NCI-H1417 treated with DMSO at 0.1 percent for 48 hours (cell line): ENCODE results near the gene STARD3.

Source experiments
- DNase-seq: peaks from one replicate; lab custom pipeline; 2025; lab: John Stamatoyannopoulos, UW

Gene STARD3

DNA sequence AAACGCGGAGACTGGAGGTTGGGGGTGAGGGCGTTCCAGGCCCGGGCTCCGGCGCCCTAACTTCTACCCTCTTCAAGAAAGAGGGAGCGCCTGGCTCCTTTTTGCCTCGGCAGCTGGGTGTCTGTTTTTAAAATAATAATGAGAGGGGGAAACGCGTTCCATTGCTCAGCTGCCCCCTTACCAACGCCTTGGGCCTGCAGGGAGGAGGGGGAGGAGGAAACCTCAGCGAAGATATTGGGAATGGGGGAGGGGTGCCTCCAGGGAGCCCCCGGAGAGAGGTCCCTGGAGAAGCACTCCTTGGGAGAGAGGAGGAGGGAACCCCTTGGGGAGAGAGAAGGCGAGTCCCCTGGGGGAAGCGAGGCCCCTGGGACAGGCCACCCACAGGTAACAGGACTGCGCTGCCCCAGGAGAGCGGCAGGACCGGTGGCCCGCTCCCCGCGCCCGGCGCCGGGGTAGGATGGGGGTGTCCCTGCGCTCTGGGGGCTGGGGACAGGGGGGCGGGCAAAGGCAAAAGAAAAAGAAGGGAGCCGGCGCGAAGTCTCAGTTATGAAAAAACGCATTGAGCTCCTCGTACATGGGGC is 31.9 kb upstream of the STARD3 start:
- no peak for DNase-seq

DNA sequence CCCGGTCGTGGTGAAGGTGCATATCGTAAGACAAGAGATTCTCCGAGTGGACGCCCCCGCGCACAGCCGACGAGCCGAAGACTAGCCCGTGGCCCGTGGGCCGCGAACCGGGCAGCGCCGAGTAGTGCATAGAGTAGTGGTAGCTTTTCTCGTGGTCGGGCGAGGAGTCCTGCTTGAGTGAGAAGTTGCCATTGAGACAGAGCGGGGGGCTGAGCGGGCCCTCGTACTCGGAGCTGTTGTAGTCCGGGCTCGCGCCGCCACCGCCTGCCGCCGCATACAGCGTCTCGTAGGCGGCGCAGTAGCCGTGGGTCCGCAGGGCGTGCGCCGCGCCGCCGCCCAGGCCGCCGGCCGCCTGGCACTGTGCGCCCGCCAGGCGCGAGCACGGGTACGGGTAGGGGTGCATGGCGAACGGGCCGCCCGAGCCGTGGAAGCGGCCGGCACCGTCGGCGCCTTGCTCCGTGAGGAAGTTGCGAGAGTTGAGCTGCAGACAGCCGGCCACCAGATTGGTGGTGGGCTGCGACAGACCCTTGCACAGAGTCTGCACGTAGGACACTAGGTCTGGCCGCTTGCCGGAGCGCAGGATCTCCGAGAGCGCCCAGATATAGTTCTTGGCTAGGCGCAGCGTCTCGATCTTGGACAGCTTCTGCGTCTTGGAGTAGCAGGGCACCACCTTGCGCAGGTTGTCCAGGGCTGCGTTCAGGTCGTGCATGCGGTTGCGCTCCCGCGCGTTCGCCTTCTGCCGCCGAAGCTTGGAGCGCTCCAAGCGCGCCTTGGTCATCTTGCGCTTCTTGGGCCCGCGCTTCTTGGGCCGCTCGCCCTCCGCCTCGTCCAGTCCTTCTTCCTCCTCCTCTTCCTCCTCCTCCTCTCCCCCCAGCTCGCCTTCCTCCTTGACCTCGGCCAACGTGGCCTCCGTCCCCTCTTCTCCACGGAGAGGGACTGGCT is 31.2 kb upstream of the STARD3 start:
- DNase-seq, result no peak

DNA sequence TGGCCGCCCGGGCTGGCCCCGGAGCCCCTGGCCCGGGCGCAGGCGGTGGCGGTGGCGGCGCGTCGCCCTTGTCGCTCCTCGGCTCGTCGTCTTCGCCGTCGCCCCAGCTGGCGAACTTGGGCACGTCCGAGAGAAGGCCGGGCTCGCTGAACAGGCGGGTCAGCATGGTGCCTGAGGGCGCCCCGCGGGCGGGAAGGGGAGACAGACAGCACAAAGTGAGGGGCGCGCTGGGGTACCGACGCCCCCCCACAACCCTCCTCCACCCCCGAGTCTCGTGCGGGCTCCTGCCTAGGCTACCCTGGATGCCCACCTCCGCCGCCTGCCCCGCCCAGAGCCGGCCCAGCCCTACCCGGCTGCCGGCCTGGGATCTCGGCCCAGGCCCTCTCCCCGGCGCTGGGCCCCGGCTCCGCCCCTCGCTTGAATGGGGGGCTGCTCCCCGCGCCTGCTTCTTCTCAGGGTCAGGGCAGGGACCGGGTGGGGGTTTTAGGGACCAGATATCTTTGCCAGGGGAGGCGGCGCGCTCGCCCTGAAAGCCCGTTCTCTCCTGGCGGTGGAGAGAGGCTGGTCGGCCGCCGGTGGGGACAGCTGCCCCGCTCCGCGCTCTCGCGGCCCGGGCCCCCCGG is 30.4 kb upstream of the STARD3 start:
- DNase-seq, result no peak

DNA sequence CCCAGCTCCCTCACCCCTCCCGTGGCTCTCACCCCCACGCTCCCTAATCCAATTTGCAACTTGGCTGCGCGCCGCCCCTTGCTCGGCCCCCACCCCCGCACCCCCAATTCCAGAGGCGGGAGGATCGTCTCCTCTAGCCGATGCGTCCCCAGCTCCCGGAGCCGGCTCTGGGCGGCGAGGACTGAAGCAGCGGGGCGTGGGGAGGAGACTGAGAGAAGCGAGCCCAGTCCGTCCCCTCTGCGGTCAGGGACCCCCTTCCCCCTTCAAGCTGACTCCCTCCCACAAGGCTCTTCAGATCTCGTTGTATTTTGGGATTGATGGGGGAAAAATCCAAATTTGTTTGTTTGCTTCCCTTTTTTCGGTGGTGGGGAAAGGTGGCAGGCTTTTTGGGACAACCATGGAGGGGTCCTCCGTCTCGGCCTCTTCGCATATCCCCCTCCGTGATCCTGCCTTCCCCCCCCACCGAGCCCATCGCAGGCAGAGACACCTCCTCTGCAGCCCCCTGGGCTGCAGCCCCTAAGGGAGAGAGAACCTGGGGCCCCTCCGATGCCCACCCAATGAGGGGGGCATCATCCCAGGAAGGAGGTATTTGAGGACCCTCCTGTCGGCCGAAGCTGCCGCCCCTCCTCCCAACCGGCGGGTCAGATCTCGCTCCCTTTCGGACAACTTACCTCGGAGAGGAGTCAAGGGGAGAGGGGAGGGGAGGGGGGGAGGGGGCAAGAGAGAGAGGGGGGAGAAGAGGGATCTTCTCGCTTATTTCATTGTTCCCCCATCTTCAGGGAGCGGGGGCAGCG is 29.7 kb upstream of the STARD3 start:
- DNase-seq, result no peak

DNA sequence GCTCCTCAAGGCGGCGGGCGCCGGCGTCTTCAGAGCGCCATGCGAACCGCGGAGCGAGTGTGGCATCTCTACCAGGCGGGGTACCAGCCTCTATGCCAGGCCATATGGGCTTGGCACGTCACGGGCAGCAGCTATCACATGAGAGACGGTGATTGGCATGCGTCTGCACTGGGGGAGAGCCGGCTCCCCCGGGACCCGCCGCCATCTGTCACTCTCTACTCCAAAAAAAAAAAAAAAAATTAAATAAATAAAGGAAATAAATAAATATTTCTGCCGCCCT is 29.2 kb upstream of the STARD3 start, which contains the start of gene NEUROD2:
TSS of gene NEUROD2 (minus strand) at position 70 of the 280 bp plus-strand sequence. CDS start 1,321 bp downstream, outside the sequence.
- no peak for DNase-seq

DNA sequence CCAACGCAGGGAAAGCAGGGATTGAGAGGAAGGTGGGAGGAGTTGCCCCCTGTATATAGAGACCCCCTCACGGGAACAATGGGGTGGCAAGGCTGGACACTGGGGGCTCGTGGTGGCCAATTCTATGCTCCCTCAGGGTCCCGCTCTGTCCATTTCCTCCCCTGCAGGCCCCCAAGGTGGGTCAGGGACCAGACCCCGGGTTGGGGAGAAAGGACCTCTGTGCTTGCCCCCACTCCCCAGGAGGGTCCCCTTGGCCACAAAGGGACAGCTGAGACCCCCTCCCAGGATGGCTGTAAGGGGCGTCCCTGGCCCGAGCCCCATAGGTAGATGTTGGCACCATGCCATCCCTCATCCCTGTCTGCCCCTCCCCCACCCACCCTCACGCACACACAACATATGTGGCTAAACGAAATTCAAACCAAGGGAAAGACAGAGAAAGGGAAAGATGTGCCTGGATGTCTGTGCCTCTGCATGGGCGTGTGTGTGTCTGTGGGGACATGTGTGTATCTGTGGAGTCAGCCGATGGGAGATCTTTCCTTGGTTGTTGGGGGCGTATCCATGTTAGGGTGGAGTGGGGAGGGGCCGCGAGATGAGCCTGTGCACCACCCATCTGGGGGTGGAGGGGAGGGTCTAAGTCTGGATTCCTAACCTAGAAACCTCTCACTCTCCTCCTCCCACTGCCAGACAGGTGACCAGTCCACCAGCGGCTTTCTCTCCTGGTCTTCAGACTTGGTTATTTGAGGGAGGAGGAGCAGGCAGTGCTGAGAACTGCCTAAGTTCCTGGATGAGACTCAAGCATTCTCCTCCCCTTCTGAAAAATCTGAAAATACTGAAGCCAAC is 28.6 kb upstream of the STARD3 start:
- DNase-seq, result no peak

DNA sequence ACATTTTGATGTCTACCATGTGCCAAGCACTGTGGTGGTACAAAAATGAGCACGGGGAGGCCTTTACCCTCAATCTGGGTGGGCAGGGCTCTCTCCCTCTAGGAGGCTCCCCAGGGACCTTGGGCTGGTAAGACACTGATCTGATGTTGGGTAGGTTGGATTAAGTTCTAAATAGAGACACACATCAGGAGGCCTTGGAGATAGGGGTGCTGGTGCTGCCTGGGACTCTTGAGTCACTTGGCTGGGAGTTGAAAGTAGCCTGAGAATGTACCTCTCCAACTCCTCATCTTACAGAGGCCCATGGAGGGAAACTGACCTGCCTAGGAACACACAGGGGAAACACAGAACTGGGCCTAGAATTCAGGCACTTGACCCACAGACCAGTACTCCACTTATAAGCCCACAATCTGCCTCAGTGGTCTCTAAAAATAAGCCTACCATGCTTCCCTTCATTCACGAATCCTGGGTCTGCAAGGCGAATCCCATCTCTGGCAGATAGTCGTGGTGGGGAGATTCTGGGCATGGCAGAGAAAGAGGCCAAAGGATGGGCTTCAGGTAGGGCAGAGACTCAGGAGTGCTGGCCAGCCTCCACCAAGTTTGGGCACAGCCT is 27.4 kb upstream of the STARD3 start:
- DNase-seq, result no peak

DNA sequence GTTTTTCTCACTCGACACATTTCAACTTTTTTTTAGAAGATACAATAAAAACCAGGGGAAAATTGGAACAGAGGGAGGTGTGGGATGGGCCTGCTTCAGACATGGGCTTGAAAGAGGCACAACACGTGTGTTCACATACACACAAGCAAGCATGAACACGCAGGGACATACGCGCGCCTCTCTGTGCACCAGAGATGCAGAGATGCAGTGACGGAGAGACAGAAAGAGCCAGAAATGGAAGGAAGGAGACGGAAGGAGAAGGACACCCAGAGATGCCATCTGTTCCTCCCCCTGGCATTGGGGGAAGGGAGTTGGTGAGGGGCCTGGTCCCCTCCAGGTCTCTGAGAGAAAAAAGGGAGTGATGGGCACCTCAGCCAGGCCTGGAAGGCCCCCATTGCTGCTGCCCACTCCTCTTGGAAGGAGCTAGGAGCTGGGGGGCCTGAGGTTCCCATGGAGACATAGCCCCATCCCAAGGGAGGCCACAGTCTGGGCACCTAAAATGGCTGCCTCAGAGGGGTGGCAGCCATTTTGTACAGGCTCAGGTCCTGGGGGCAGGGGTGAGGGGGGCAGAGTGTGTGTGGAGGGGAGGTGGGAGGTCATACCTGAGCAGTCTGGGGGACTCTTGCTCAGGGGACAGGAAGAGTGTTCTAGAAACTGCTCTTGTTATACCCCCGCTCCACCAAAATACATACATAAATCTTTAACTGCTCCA is 25.4 kb upstream of the STARD3 start:
- no peak for DNase-seq

DNA sequence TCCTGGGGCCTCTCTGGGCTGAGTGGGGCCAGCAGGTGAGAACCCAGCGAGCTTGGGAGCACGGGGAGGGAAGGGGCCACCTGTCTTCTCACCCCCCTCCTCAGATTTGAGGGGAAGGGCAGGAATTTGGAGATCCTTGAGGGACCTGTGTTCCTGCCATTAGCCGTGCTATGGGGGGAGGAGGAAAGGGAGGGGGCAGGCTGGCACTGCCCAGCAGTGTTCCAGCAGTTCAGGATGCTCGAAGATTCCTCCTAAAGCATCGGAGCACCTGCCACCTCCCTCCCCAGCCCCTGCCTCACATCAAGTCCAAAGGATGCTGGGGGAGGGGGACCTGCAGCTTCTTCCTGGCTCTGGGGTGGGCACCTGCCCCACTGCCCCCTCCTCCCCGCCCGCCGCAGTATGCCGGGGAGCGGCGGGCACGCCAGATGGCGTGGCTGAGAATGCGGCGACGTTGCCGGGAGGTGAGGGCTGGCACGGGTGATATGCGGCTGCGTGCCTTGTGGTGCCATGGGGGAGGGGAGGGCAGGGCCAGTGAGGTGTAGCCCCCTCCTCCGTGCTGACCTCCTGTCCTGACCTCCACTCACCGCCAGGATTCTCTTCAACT is 24.6 kb upstream of the STARD3 start:
- DNase-seq, result no peak

DNA sequence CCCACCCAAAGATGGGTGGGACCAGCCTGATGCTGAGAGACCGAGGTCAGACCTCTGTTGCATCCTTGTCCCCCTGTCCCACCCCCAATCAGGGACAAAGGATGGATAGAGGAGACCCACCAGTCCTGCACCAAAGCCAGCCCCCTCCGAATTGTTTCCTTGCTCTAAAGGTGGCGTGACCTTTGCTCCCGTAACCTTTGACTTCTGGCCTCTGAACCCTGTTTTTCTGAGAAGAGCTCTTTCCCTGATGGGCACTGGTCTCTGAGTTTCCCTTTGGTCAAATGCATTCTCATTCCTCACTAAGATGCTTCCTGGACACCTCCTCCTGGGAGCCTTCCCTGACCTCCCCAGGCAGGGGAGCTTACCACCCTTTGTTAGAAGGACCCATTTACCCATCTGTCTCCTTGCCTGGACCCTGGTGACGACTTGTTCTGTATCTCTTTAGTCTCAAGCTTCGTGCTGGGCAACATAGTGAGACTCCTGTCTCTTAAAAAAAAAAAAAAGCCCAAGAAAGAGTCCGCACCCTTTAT is 23.9 kb upstream of the STARD3 start:
- DNase-seq, result no peak

DNA sequence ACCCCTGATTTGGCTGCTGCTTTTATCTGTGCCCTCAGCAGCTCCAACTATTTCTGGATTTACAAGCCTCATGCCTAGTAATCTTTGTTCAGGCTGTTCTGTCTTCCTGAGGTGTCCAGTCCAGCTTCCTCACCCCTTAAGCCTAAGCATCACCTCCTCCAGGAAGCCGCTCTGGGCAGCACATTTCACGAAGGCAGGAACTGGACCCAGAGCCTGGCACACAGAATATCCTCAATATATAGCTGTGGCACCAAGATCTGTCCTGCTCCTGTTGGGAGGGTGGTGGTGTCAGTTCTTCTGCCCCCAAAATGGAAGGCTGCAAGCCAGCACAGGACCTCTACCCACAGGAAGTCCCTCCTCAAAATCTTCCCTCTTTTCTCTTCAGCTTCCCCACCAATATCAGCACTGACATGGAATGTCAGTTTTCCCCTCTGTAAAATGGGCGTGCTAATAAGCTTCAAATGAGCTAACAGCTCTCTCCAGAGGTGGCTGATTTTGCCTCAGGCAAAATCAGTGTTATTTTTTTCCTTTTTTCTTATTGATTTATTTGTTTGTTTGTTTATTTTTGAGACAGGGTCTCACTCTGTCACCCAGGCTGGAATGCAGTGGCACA is 22.3 kb upstream of the STARD3 start:
- DNase-seq, result no peak

DNA sequence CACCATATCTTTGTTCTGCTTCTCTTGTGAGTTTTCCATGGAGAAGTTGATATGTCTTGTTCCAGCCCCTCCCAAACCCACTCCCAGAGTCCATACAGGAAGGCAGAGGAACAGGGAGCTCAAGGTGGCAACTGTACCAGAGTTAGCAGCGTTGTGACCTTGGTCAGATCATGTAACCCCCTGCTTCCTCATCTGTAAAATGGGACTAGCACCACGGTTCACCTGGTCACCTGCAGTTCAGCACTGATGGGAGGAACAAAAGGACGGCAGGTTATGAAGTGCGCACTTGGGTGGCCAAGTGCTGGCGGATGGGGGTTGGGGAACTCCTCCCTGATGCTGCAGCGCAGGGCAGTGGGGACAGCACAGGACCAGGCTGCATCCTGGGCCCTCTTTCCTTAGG is 21.5 kb upstream of the STARD3 start:
- no peak for DNase-seq

DNA sequence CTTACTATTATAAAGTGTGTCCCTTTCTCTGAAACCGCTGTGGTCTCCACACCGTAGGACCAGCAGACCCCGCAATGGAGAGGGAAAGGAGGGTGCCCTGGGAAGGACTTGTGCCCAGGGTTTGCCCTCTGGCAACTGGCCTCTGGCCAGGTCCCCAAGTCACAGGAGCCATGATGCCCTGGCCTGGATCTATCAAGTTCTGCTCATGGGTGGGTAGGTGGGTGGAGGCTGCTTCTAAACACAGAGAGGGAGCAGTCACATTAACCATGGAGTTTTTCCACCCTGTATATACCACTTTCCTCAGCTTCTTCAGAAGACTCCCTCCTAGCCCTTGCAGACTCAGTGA is 19.9 kb upstream of the STARD3 start:
- DNase-seq, result no peak

DNA sequence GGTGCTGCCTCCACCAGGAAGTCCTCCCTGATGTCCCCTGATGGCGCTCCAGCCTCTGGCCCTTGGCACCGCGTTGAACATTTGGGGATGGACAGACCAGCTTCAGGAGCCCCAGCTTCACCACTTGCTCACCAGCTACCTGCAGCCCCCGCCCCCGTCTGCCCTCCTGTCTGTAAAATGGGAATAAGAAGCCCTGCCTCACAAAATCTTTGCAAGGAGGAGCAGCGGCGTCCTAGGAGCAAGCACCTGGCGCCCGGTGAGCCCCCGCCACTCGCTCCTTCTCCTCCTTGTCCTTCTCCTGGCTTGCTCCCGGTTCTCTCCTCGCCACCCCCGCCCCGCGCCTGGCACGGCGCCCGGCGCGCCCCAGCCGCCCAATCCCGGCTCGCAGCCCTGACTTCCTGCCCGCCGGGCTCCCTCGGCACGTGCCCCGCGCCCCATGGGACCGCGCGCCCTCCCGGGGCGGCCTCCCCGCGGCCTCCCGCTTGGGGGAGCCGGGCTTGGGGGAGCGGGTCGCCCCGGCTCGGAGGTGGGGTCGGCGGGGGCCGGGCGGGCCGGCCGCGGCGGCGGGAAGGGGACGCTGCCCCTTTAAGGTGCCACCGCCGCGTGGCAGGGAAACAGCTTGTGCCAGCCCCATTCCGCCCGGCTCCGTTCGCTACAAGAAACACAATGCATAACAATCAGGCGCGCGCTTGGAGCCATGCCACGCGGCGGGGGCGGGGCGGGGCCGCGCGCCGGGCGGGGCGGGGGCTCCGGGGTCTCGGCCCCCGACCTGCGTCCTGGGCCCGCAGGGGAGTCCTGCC is 19.3 kb upstream of the STARD3 start:
- no peak for DNase-seq

DNA sequence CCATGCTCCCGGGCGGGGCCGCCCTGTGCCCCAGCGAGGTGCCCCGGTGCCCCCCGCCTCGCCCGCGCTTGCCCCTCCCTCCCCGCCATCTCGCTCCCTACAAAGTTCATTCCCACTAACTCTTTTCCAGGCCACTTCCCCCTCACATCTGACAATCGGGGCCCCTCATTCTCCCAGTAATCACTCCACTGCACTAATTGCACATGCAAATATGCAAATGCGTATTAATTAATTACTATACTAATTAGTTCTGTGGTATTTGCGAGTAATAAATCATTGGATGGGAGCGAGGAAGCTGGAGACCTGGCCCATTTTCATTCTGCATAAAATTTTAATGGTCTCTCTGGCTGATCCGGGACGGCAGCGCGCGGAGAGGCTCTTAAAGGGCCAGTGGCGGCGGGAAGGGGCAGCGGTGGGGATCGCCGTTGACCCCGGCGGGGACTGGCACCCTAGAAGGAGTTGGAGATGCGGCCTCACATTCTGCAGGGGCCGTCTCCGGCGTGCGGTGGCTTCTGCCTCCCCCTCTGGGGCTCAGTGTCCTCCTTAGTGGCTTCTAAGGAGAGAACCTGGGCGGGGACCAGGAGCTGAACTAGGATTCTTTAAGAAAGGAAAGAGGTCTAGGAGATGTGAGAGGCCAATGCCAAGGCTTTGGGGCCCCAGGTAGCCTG is 18.6 kb upstream of the STARD3 start:
- DNase-seq, result no peak

DNA sequence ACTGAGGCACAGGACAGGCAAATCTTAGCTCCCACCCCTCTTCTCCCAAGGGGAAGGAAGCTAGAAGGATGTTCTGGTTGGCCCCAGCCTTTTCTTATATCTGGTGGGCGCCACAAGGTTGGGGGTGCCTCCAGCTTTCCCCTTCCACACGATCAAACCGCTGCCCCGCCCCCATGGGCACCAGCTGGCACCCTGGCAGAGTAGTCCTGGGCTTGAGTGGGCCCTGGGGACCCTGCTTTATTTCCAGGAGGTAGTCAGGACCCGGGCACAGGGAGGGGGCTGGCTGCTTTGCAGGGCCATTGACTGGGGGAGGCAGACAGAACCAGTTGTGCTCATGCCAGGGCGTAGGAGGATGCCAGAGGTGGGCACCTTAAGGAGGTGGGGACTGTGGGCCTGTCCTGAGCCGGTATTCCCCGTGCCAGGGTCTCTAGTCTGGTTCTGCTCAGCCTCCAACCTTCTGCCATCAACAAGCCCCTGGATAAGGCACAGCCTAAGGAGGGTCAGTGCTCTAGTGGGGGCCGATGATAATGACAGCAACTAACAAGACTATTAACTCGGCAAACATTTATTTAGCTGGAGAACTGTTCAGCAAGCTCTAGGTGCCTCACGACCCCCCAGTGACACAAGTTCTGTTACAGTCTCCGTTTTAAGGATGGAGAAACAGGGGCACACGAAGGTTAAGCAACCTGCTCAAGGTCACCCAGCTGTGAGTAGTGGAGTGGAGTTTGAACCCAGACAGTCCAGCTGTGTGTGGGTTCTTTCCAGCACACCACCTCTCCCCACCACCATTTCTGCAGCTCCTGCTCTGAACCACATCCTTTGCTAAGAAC is 17.8 kb upstream of the STARD3 start:
- DNase-seq, result no peak

DNA sequence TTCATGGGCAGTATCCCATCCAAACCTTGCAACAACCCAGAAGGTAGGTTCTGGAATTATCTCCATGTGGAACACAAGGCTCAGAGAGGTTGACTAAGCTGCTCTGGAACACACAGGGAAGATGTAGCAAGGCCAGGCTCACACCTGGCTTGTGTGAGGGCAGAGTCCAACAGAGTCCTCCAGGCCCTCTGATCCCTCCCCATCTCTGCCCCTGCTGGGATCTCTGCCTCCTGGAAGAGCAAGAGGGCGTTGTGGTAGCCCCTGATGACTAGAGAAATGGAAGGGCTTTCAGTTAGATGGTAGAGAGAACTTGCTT is 17.2 kb upstream of the STARD3 start:
- DNase-seq, result no peak
